HS-5 (cell line): ENCODE measurements around the gene SSBP2.
"Not testable (repeated sequence)": the region's sequence is repeated elsewhere in the genome, so short reads cannot be mapped to it uniquely, and the experiment has no call there.

Experiments
- DNase-seq: peaks from one replicate; pipeline ENCODE4 v3.0.0-alpha.2; 2012; ENCODE audit warnings: low read depth

The SSBP2 gene

GRCh38 chr5:81656783-81657182 is 94.1 kb downstream of the SSBP2 start:
- no peak for DNase-seq

GRCh38 chr5:81650987-81651386 is 99.9 kb downstream of the SSBP2 start:
- no peak for DNase-seq

- no peak for DNase-seq
Measured at GRCh38 chr5:81646469-81646995, 104.4 kb downstream of the SSBP2 start.

- no peak for DNase-seq
Measured at GRCh38 chr5:81642210-81642609, 108.7 kb downstream of the SSBP2 start.

GRCh38 chr5:81639556-81639955 is 111.3 kb downstream of the SSBP2 start:
- DNase-seq: no peak

GRCh38 chr5:81638471-81638870 is 112.4 kb downstream of the SSBP2 start:
- DNase-seq: no peak

GRCh38 chr5:81633891-81634290 is 117.0 kb downstream of the SSBP2 start:
- no peak for DNase-seq

- DNase-seq: no peak
Measured at GRCh38 chr5:81633471-81633870, 117.4 kb downstream of the SSBP2 start.

GRCh38 chr5:81632679-81633078 is 118.2 kb downstream of the SSBP2 start:
- DNase-seq: no peak

- DNase-seq: no peak
Measured at GRCh38 chr5:81631621-81632020, 119.3 kb downstream of the SSBP2 start.

GRCh38 chr5:81631124-81631523 is 119.8 kb downstream of the SSBP2 start:
- no peak for DNase-seq

- DNase-seq: no peak
Measured at GRCh38 chr5:81630684-81631083, 120.2 kb downstream of the SSBP2 start.

- DNase-seq: no peak
Measured at GRCh38 chr5:81629986-81630385, 120.9 kb downstream of the SSBP2 start.

- not testable (repeated sequence) for DNase-seq
Measured at GRCh38 chr5:81628061-81628460, 122.8 kb downstream of the SSBP2 start.

- DNase-seq: peak; percentile 80
Measured at GRCh38 chr5:81626524-81626923, 124.4 kb downstream of the SSBP2 start.

GRCh38 chr5:81609810-81610375 is 141.0 kb downstream of the SSBP2 start:
- DNase-seq: no peak

GRCh38 chr5:81608976-81609375 is 141.9 kb downstream of the SSBP2 start:
- DNase-seq: no peak

- DNase-seq: no peak
Measured at GRCh38 chr5:81607693-81608092, 143.2 kb downstream of the SSBP2 start.

GRCh38 chr5:81606150-81606549 is 144.7 kb downstream of the SSBP2 start:
- DNase-seq: no peak

GRCh38 chr5:81605299-81605698 is 145.6 kb downstream of the SSBP2 start:
- no peak for DNase-seq

GRCh38 chr5:81604193-81604592 is 146.7 kb downstream of the SSBP2 start:
- DNase-seq: no peak

GRCh38 chr5:81601919-81602318 is 149.0 kb downstream of the SSBP2 start:
- no peak for DNase-seq

- not testable (repeated sequence) for DNase-seq
Measured at GRCh38 chr5:81592085-81592484, 158.8 kb downstream of the SSBP2 start.
